Subcutaneous adipose tissue (tissue), 4 donors: ENCODE results near the gene UTS2R. TPM values are rescaled to one million over a fixed set of nuclear protein-coding genes. Genes with fewer than 3 reads are reported as not detected.

ENCODE experiments used
- CTCF ChIP-seq: fragments of 450-650 bp; IDR thresholded peaks from one replicate; pipeline ENCODE4 v1.5.1; 2016; ENCODE audit warnings: low read depth, mild to moderate bottlenecking, control low read depth, antibody characterized with exemption, moderate library complexity
- total RNA-seq, 4 donors: library from RNA; depleted of rRNA; stranded (reverse); fragments of >200 nt; gene quantifications; one replicate each; pipeline ENCODE4 v1.1.0, GENCODE V29; 2016

UTS2R gene
- total RNA-seq, 4 donors from 2014 or later, result not detected

GRCh38 chr17:82396601-82397435 lies 25.3 kb downstream of the UTS2R start:
- no peak for TF ChIP-seq CTCF

GRCh38 chr17:82397449-82398335 lies 26.1 kb downstream of the UTS2R start:
- TF ChIP-seq CTCF, result no peak

GRCh38 chr17:82399041-82399441 lies 27.5 kb downstream of the UTS2R start:
- TF ChIP-seq CTCF, result no peak

GRCh38 chr17:82399601-82400101 lies 28.1 kb downstream of the UTS2R start:
- TF ChIP-seq CTCF, result no peak

- no peak for TF ChIP-seq CTCF
These were observed 28.6 kb downstream of the UTS2R start for GRCh38 chr17:82400206-82400605.

- TF ChIP-seq CTCF, result no peak
These were observed 29.3 kb downstream of the UTS2R start for GRCh38 chr17:82400830-82401229.

GRCh38 chr17:82402865-82403264 lies 31.3 kb downstream of the UTS2R start:
- TF ChIP-seq CTCF, result no peak
